ENCODE data around the gene CEP295NL. TPM values are rescaled to one million over a fixed set of nuclear protein-coding genes. Genes with fewer than 3 reads are reported as not detected.

The CEP295NL gene
- total RNA-seq, 1 experiment from 2014 or later = 3.6 TPM

- Histone ChIP-seq H3F3A (ENCODE audit: insufficient read depth, low read depth) (peaks cover 18% of the 10 kb centered on the region), H4K20me1 (ENCODE audit: insufficient read depth) (no peaks in the 10 kb centered on the region), H3K27ac (0 out of 2 replicates have a peak overlapping the region, but pooled peaks have one; percentile 28), H3K36me3 (ENCODE audit: low read depth) (no peaks in the 10 kb centered on the region), H3K9me2 (ENCODE audit: insufficient read depth) (no peaks in the 10 kb centered on the region), H3K9me3 (ENCODE audit: insufficient read depth, low read depth) (no peaks in the 10 kb centered on the region), H3K4me3 (no peak overlapping the region), H3K27me3 (ENCODE audit: insufficient read depth, low read depth) (no peaks in the 10 kb centered on the region), H2AFZ (no peak overlapping the region), H3K4me1 (replicated peaks; ENCODE audit: insufficient read depth) (peaks cover 34% of the 10 kb centered on the region), H3K79me2 (ENCODE audit: low read depth) (peaks cover 5% of the 10 kb centered on the region; the same call in 1 of the 2 replicates), H3K4me2 (peak overlapping the region; percentile 34)
- BruUV-seq (replicated peaks) = no TSS peak
- ChIA-PET POLR2A (ENCODE audit: unreplicated experiment) (interaction anchor here (0.8 kb wide), 1 partner anchor 9 kb away, joined by 6 read pairs; no protein-coding TSS in a partner anchor), CTCF (interaction anchor here (1.4 kb wide), 1 partner anchor 10 kb away, joined by 11 read pairs; no protein-coding TSS in a partner anchor)
- intact Hi-C loops (cut with micrococcal nuclease; ENCODE audit: unreplicated experiment) = no loop called here
- TF ChIP-seq EZH2 (IDR thresholded peaks at IDR 0.05; ENCODE audit: low read depth) = no peak
- TF ChIP-seq, protein P1, sequence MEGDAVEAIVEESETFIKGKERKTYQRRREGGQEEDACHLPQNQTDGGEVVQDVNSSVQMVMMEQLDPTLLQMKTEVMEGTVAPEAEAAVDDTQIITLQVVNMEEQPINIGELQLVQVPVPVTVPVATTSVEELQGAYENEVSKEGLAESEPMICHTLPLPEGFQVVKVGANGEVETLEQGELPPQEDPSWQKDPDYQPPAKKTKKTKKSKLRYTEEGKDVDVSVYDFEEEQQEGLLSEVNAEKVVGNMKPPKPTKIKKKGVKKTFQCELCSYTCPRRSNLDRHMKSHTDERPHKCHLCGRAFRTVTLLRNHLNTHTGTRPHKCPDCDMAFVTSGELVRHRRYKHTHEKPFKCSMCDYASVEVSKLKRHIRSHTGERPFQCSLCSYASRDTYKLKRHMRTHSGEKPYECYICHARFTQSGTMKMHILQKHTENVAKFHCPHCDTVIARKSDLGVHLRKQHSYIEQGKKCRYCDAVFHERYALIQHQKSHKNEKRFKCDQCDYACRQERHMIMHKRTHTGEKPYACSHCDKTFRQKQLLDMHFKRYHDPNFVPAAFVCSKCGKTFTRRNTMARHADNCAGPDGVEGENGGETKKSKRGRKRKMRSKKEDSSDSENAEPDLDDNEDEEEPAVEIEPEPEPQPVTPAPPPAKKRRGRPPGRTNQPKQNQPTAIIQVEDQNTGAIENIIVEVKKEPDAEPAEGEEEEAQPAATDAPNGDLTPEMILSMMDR (conservative IDR thresholded peaks at IDR 0.05) = no peak
- DNase-seq = no peak
These were observed 26.9 kb downstream of the CEP295NL start for GRCh38 chr17:78876094-78876597.

- POLR2A ChIA-PET (ENCODE audit: unreplicated experiment) = interaction anchor here (0.8 kb wide), 1 partner anchor 10 kb away, joined by 6 read pairs; no protein-coding TSS in a partner anchor
- H3K4me1 ChIP-seq (replicated peaks; ENCODE audit: insufficient read depth) = peaks cover 34% of the 10 kb centered on the region
- BruUV-seq (replicated peaks) = no TSS peak
- no peak overlapping the region for H2AFZ ChIP-seq
- CTCF ChIA-PET = interaction anchor here (1.4 kb wide), 1 partner anchor 10 kb away, joined by 11 read pairs; no protein-coding TSS in a partner anchor
- TF ChIP-seq, protein P1 (conservative IDR thresholded peaks at IDR 0.05) = no peak
- TF ChIP-seq EZH2 (IDR thresholded peaks at IDR 0.05; ENCODE audit: low read depth) = no peak
- peaks cover 5% of the 10 kb centered on the region; the same call in 1 of the 2 replicates for H3K79me2 ChIP-seq (ENCODE audit: low read depth)
- H4K20me1 ChIP-seq (ENCODE audit: insufficient read depth) = no peaks in the 10 kb centered on the region
- H3K4me3 ChIP-seq = no peak overlapping the region
- H3K27me3 ChIP-seq (ENCODE audit: insufficient read depth, low read depth) = no peaks in the 10 kb centered on the region
- DNase-seq = peak in 1 of 2 experiments; percentile 26
- H3K9me2 ChIP-seq (ENCODE audit: insufficient read depth) = no peaks in the 10 kb centered on the region
- intact Hi-C loops (cut with micrococcal nuclease; ENCODE audit: unreplicated experiment) = no loop called here
- peaks cover 18% of the 10 kb centered on the region for H3F3A ChIP-seq (ENCODE audit: insufficient read depth, low read depth)
- H3K4me2 ChIP-seq = peak overlapping the region; percentile 34
- no peaks in the 10 kb centered on the region for H3K9me3 ChIP-seq (ENCODE audit: insufficient read depth, low read depth)
- no peaks in the 10 kb centered on the region for H3K36me3 ChIP-seq (ENCODE audit: low read depth)
- H3K27ac ChIP-seq = 0 out of 2 replicates have a peak overlapping the region, but pooled peaks have one; percentile 28
These were observed 27.5 kb downstream of the CEP295NL start for GRCh38 chr17:78875363-78876093.

GRCh38 chr17:78873519-78874340 is 29.3 kb downstream of the CEP295NL start:
- peak; percentile 91 for DNase-seq
- H3K4me2 ChIP-seq = peak overlapping the region; percentile 45
- H3K4me1 ChIP-seq (replicated peaks; ENCODE audit: insufficient read depth) = peaks cover 34% of the 10 kb centered on the region
- BruUV-seq (replicated peaks) = TSS peak; percentile 91
- TF ChIP-seq EZH2 (IDR thresholded peaks at IDR 0.05; ENCODE audit: low read depth) = no peak
- TF ChIP-seq, protein P1 (conservative IDR thresholded peaks at IDR 0.05) = no peak
- H4K20me1 ChIP-seq (ENCODE audit: insufficient read depth) = no peaks in the 10 kb centered on the region
- H3K27me3 ChIP-seq (ENCODE audit: insufficient read depth, low read depth) = no peaks in the 10 kb centered on the region
- H3K36me3 ChIP-seq (ENCODE audit: low read depth) = no peaks in the 10 kb centered on the region
- no peak overlapping the region for H3K4me3 ChIP-seq
- ChIA-PET CTCF (interaction anchor here (0.6 to 1.0 kb wide), 3 partner anchors 12 to 87 kb away, joined by 3 to 11 read pairs (median 9); no protein-coding TSS in a partner anchor), POLR2A (ENCODE audit: unreplicated experiment) (interaction anchor here (0.6 kb wide), 1 partner anchor 559 kb away, joined by 5 read pairs; no protein-coding TSS in a partner anchor)
- H3K9me2 ChIP-seq (ENCODE audit: insufficient read depth) = no peaks in the 10 kb centered on the region
- no peak overlapping the region for H2AFZ ChIP-seq
- peaks cover 5% of the 10 kb centered on the region; the same call in 1 of the 2 replicates for H3K79me2 ChIP-seq (ENCODE audit: low read depth)
- peak overlapping the region; percentile 56 for H3K27ac ChIP-seq
- intact Hi-C loops (cut with micrococcal nuclease; ENCODE audit: unreplicated experiment) = loop anchor here (1.0 to 2.0 kb wide), 3 partner anchors 26 to 97 kb away; no protein-coding TSS in a partner anchor
- H3K9me3 ChIP-seq (ENCODE audit: insufficient read depth, low read depth) = no peaks in the 10 kb centered on the region
- H3F3A ChIP-seq (ENCODE audit: insufficient read depth, low read depth) = peaks cover 18% of the 10 kb centered on the region

All from PC-9 (cell line).